Hepatocyte (in vitro differentiated cells): ENCODE results near the gene UVRAG. TPM values are rescaled to one million over a fixed set of nuclear protein-coding genes. Genes with fewer than 3 reads are reported as not detected.

Experiments used
- DNase-seq: peaks from one replicate; pipeline ENCODE4 v3.0.0-alpha.2; 2016; ENCODE audit warnings: low spot score
- H2AFZ ChIP-seq: fragments of 200-600 bp; sonication (generic); 2 replicates; pipeline ENCODE4 v1.6.0; 2016; ENCODE audit warnings: antibody characterized with exemption, mild to moderate bottlenecking
- H3K27ac ChIP-seq: fragments of 200-600 bp; sonication (generic); 2 replicates; pipeline ENCODE4 v1.5.1; 2016; ENCODE audit warnings: mild to moderate bottlenecking
- H3K27me3 ChIP-seq: fragments of 200-600 bp; sonication (generic); 2 replicates; pipeline ENCODE4 v1.6.1; 2016
- H3K36me3 ChIP-seq: fragments of 200-600 bp; sonication (generic); replicated peaks from 2 replicates; pipeline ENCODE4 v1.5.1; 2016; ENCODE audit warnings: low read depth; ENCODE audit not compliant: insufficient read depth
- H3K4me1 ChIP-seq: fragments of 200-600 bp; sonication (generic); 2 replicates; pipeline ENCODE4 v1.5.1; 2016; ENCODE audit warnings: mild to moderate bottlenecking, moderate library complexity; ENCODE audit not compliant: insufficient read depth
- H3K4me2 ChIP-seq: fragments of 200-600 bp; sonication (generic); 2 replicates; pipeline ENCODE4 v1.6.0; 2016
- H3K4me3 ChIP-seq: fragments of 200-600 bp; sonication (generic); 2 replicates; pipeline ENCODE4 v1.5.1; 2016; ENCODE audit warnings: mild to moderate bottlenecking
- H3K79me2 ChIP-seq: fragments of 200-600 bp; sonication (generic); 2 replicates; pipeline ENCODE4 v1.6.0; 2017; ENCODE audit warnings: mild to moderate bottlenecking
- H3K9me2 ChIP-seq: fragments of 200-600 bp; sonication (generic); replicated peaks from 2 replicates; pipeline ENCODE4 v1.6.0; 2017; ENCODE audit warnings: mild to moderate bottlenecking; ENCODE audit not compliant: insufficient read depth
- H3K9me3 ChIP-seq: fragments of 200-600 bp; sonication (generic); 2 replicates; pipeline ENCODE4 v1.5.1; 2016; ENCODE audit warnings: low read depth, mild to moderate bottlenecking
- H4K20me1 ChIP-seq: fragments of 200-600 bp; sonication (generic); 2 replicates; pipeline ENCODE4 v1.6.0; 2016; ENCODE audit warnings: mild to moderate bottlenecking; ENCODE audit not compliant: insufficient read depth, poor library complexity, severe bottlenecking
- CTCF ChIP-seq: fragments of 200-600 bp; sonication (generic); IDR thresholded peaks from 2 replicates; pipeline ENCODE4 v1.5.1; 2016; ENCODE audit warnings: antibody characterized with exemption, mild to moderate bottlenecking; ENCODE audit not compliant: poor library complexity
- EZH2 ChIP-seq: fragments of 200-600 bp; sonication (generic); IDR thresholded peaks from 2 replicates; pipeline ENCODE4 v1.6.1; 2016; ENCODE audit warnings: antibody characterized with exemption, mild to moderate bottlenecking, borderline replicate concordance
- EZH2phosphoT487 ChIP-seq: fragments of 200-600 bp; sonication (generic); IDR thresholded peaks from one replicate; pipeline ENCODE4 v1.6.1; 2018; ENCODE audit warnings: antibody characterized with exemption, mild to moderate bottlenecking, low read depth, moderate library complexity; ENCODE audit not compliant: unreplicated experiment, severe bottlenecking
- WGBS: methylation state at CpG from one replicate; pipeline ENCODE4 v1.1.6; 2016; ENCODE audit warnings: low lambda C conversion rate; ENCODE audit errors: missing lambda C conversion rate; 5-methylcytosine and 5-hydroxymethylcytosine counted together
- polyA plus RNA-seq: library from polyadenylated mRNA; unstranded; fragments of >200 nt; fragmentation: Nextera tagmentation; extraction: Ambion mirVana; gene quantifications from 2 replicates; pipeline ENCODE4 v1.2.1, GENCODE V29; 2016
- total RNA-seq: library from RNA; depleted of rRNA; stranded (reverse); fragments of >200 nt; gene quantifications from 2 replicates; pipeline ENCODE4 v1.2.3, GENCODE V29; 2014

Gene UVRAG
- total and polyA plus RNA-seq, 2 experiments from 2014 or later, result 15.3 to 36.5 TPM

- Histone ChIP-seq H3K4me2 (no peak overlapping the region), H4K20me1 (peaks cover 3% of the 10 kb centered on the region), H3K4me3 (no peak overlapping the region), H3K79me2 (peaks cover 94% of the 10 kb centered on the region), H3K27ac (no peak overlapping the region), H3K9me2 (no peaks in the 10 kb centered on the region), H3K36me3 (no peaks in the 10 kb centered on the region), H3K4me1 (peaks cover 17% of the 10 kb centered on the region), H3K9me3 (no peaks in the 10 kb centered on the region), H2AFZ (no peak overlapping the region), H3K27me3 (no peaks in the 10 kb centered on the region)
- DNase-seq, result no peak
- TF ChIP-seq EZH2 (no peak), EZH2phosphoT487 (no peak), CTCF (no peak)
- WGBS, result 67% methylated on average over 3 of the region's 3 CpGs
Observed at GRCh38 chr11:75822541-75822940, 7.5 kb downstream of the UVRAG start.

GRCh38 chr11:75823415-75823814 is 8.4 kb downstream of the UVRAG start:
- no peak overlapping the region for H3K4me3 ChIP-seq
- H3K27ac ChIP-seq, result no peak overlapping the region
- H3K36me3 ChIP-seq, result no peaks in the 10 kb centered on the region
- H3K9me2 ChIP-seq, result no peaks in the 10 kb centered on the region
- no peaks in the 10 kb centered on the region for H3K9me3 ChIP-seq
- no peaks in the 10 kb centered on the region for H3K27me3 ChIP-seq
- H3K4me1 ChIP-seq, result peaks cover 16% of the 10 kb centered on the region
- H3K4me2 ChIP-seq, result no peak overlapping the region
- 87% methylated on average over 4 of the region's 4 CpGs for WGBS
- TF ChIP-seq CTCF, result no peak
- no peak for TF ChIP-seq EZH2
- no peak for TF ChIP-seq EZH2phosphoT487
- peaks cover 3% of the 10 kb centered on the region for H4K20me1 ChIP-seq
- H3K79me2 ChIP-seq, result peaks cover 94% of the 10 kb centered on the region
- DNase-seq, result no peak
- no peak overlapping the region for H2AFZ ChIP-seq

GRCh38 chr11:75823946-75824345 is 8.9 kb downstream of the UVRAG start:
- Histone ChIP-seq H3K79me2 (peaks cover 93% of the 10 kb centered on the region), H3K36me3 (no peaks in the 10 kb centered on the region), H3K9me2 (no peaks in the 10 kb centered on the region), H3K27me3 (no peaks in the 10 kb centered on the region), H3K4me3 (no peak overlapping the region), H4K20me1 (peaks cover 3% of the 10 kb centered on the region), H3K4me2 (peak overlapping the region; percentile 20), H3K27ac (peak overlapping the region; percentile 13), H2AFZ (no peak overlapping the region), H3K9me3 (no peaks in the 10 kb centered on the region), H3K4me1 (peaks cover 16% of the 10 kb centered on the region)
- no peak for TF ChIP-seq CTCF
- TF ChIP-seq EZH2phosphoT487, result no peak
- DNase-seq, result no peak
- 48% methylated on average over 4 of the region's 4 CpGs for WGBS
